Heart right ventricle (tissue), 16 donors: ENCODE measurements around the gene SHISA5. TPM values are rescaled to one million over a fixed set of nuclear protein-coding genes. Genes with fewer than 3 reads are reported as not detected.
A peak's percentile ranks its signal among the peaks of the same experiment; 100 is the strongest.

Experiments used
- ATAC-seq, 8 donors: fragments of 200-7000 bp; cut with Tn5 transposase; one replicate each; pipeline ENCODE4 v1.9.1; 2020; ENCODE audit warnings: mild to moderate bottlenecking in 8 of 8, moderate library complexity in 8 of 8, moderate number of reproducible peaks in 1 of 8
- DNase-seq, 2 donors: peaks; one replicate each; pipeline ENCODE4 v3.0.0-alpha.2; 2020
- H3K27ac ChIP-seq, 10 donors: fragments of 200-600 bp; sonication (generic) in 2 of 10; one replicate each; pipeline versions ENCODE4 v1.5.0 to v1.8.0; 2020 to 2022; ENCODE audit warnings: mild to moderate bottlenecking in 3 of 10
- H3K27me3 ChIP-seq, 7 donors: fragments of 200-600 bp; one replicate each; pipeline ENCODE4 v1.8.0; 2021 to 2022; ENCODE audit warnings: mild to moderate bottlenecking in 2 of 7
- H3K36me3 ChIP-seq, 9 donors: fragments of 200-600 bp; sonication (generic) in 1 of 9; one replicate each; pipeline versions ENCODE4 v1.5.0 to v1.8.0; 2020 to 2022; ENCODE audit warnings: mild to moderate bottlenecking in 2 of 9
- H3K4me1 ChIP-seq, 9 donors: fragments of 200-600 bp; sonication (generic) in 1 of 9; one replicate each; pipeline versions ENCODE4 v1.5.0 to v1.8.0; 2020 to 2022; ENCODE audit warnings: mild to moderate bottlenecking in 4 of 9
- H3K4me3 ChIP-seq, 10 donors: fragments of 200-600 bp; sonication (generic) in 2 of 10; one replicate each; pipeline versions ENCODE4 v1.5.0 to v1.8.0; 2020 to 2022; ENCODE audit warnings: mild to moderate bottlenecking in 7 of 10, moderate library complexity in 2 of 10
- H3K9me3 ChIP-seq, 11 donors: fragments of 200-600 bp in 10 of 11; sonication (generic) in 2 of 11; one replicate each; pipeline versions ENCODE4 v1.5.0 to v1.8.0; 2013 to 2022; ENCODE audit warnings: mild to moderate bottlenecking in 2 of 11, control low read depth in 1 of 11, moderate library complexity in 1 of 11
- CTCF ChIP-seq, 9 donors: fragments of 200-600 bp; sonication (generic) in 2 of 9; IDR thresholded peaks; one replicate each; pipeline versions ENCODE4 v1.5.0 to v1.8.0; 2021 to 2022; ENCODE audit warnings: antibody characterized with exemption in 9 of 9, mild to moderate bottlenecking in 5 of 9, moderate library complexity in 1 of 9
- WGBS, 2 donors: extraction: QIAGEN DNeasy Blood & Tissue Kit; methylation state at CpG; one replicate each; pipeline ENCODE4 v1.1.7; 2013; ENCODE audit warnings: inconsistent platforms in 1 of 2; 5-methylcytosine and 5-hydroxymethylcytosine counted together
- intact Hi-C, 10 donors: fragments of 100-400 bp; cut with DNase I; formaldehyde crosslinking; loops; one replicate each; pipeline versions ENCODE4 v1.11.1 to v1.14.2; 2022
- polyA plus RNA-seq, 2 donors: library from polyadenylated mRNA; stranded (reverse); fragments of 200-250 nt; gene quantifications; one replicate each; pipeline ENCODE4 v1.2.3, GENCODE V29; 2013
- total RNA-seq, 10 donors: library from RNA; stranded (reverse); fragmentation: NEBNext Ultra II Directional in 3 of 10; extraction: Animal tissue kit (Norgen Biotek cat#: 25700) in 3 of 10; gene quantifications; one replicate each; pipeline versions ENCODE4 v1.2.1 to v1.2.4, GENCODE V29; 2021 to 2023
- donor health status: Arrhythmogenic right ventricular cardiomyopathy.
- donor health status: ischemic (EF 13 %, LVEDD 7.1; RV severe dilation, severe dysfunction).
- donor health status: healthy with polysubstance abuse.
- donor health status: DM: no; HTN: yes; CAD: no.
- donor health status: DM: no; HTN: no; CAD: no.
- donor health status: ischemic (EF 25% LVEDD 6.9; RV normal size, moderate dysfunction).
- donor health status: ischemic (EF 25% LVEDD 5.7; RV mildly dilated, moderate dysfunction).
- donor health status: healthy.
- donor health status: DM: yes; HTN: yes; CAD: no.
- donor health status: Ischemic cardiomyopathy.
- donor health status: ischemic (EF 35%, LVEDD 5.7; RV mildly dilated, moderate dysfunction).
- donor health status: nonischemic (EF 11% LVEDD 7.7; RV severe dilation, severe dysfunction).
- donor health status: DM: yes; HTN: yes; CAD: no.
- donor health status: PGD.
- donor health status: ischemic (EF 29% LVEDD 5.4; RV normal size, mild dysfunction).
- donor health status: nonischemic (EF 23%, LVEDD 6.1; RV moderate dilation, normal function).

SHISA5 gene
- total and polyA plus RNA-seq, 12 donors = 34.6 to 95.3 (median 52.9) TPM

GRCh38 chr3:48472673-48472922 lies 31.4 kb downstream of the SHISA5 start:
- Histone ChIP-seq H3K9me3 (no peaks in the 10 kb centered on the region), H3K27me3 (no peaks in the 10 kb centered on the region), H3K4me3 (peak overlapping the region; percentile 58 to 81 (median 64)), H3K36me3 (peaks cover 0 to 56% (median 6%) of the 10 kb centered on the region in 9 donors), H3K4me1 (peaks cover 12 to 72% (median 60%) of the 10 kb centered on the region in 9 donors), H3K27ac (peak overlapping the region; percentile 89 to 99 (median 95))
- TF ChIP-seq CTCF (IDR thresholded peaks at IDR 0.05) = no peak
- DNase-seq = peak; percentile 24 to 27
- ATAC-seq = peak; percentile 26 to 61 (median 48)
- intact Hi-C loops = loop anchor here in 2 of 10 donors (2.0 kb wide), 2 partner anchors 30 to 32 kb away; partner anchors contain the start of gene SHISA5 (in 1 of the 2)
- 5 to 10% methylated on average over 5 of the region's 5 CpGs for WGBS, 2 donors

- Histone ChIP-seq H3K4me3 (peak overlapping the region in 2 of 10 donors; percentile 3 to 4), H3K27ac (peak overlapping the region in 6 of 10 donors; percentile 89 to 99 (median 94)), H3K36me3 (peaks cover 0 to 49% (median 6%) of the 10 kb centered on the region in 9 donors), H3K27me3 (no peaks in the 10 kb centered on the region), H3K4me1 (peaks cover 24 to 87% (median 75%) of the 10 kb centered on the region in 9 donors), H3K9me3 (no peaks in the 10 kb centered on the region)
- intact Hi-C loops = no loop called here
- no peak for ATAC-seq
- no peak for DNase-seq
- no peak for TF ChIP-seq CTCF (IDR thresholded peaks at IDR 0.05)
- WGBS, 2 donors = 57 to 67% methylated on average over 1 of the region's 1 CpG
Measured at GRCh38 chr3:48470286-48470685, 33.7 kb downstream of the SHISA5 start.

DNA sequence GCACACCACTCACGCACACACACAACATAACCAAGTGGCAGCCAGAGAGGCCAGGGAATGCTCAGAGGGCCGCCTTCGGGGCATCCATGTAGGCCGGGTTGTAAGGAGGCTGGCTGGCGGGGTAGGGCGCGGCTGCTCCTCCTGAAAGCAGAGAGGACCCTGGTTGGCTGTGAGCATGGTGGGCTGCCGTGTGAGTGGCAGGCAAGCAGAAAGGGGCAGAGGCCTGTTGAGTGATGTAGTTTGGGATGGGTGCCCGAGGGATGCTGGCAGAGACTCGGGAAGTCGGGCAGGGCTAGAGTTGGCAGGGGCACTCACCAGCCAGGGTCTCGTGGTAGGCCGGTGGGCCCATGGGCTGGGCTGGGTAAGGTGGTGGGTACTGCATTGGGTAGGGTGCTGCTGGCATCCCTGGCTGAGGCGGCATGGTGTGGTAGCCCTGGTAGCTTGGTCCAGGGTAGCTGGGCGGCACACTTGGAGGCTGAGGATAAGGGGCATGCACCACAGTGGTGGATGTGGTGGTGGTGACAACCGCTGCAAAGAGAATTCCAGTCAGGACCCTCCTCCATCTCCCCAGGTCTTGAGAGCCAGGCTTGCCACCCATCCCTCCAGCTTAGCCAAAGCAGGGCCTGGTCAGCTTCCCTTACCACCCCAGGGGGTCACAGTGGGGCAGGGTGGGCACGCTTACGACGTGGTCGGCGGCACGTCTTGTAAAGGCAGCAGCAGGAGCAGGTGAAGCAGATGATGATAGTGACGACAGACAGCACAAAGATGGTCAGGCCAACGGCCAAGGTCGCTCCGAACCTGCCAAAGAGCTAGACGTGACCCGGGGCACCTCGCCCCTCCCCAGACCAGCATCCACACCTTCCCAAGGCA lies 34.7 kb downstream of the SHISA5 start:
- intact Hi-C loops = loop anchor here in 6 of 10 donors (5.0 to 10.0 kb wide), 5 partner anchors 33 to 216 kb away; partner anchors contain the start of genes SHISA5 (in 2 of the 6), COL7A1 (in 1 of the 6), NCKIPSD (in 1 of the 6) and SLC26A6 (in 1 of the 6)
- DNase-seq = no peak
- Histone ChIP-seq H3K27me3 (no peaks in the 10 kb centered on the region), H3K27ac (peak overlapping the region in 6 of 10 donors; percentile 21 to 99 (median 98)), H3K9me3 (no peaks in the 10 kb centered on the region), H3K4me3 (peak overlapping the region in 3 of 10 donors; percentile 3 to 7 (median 4)), H3K4me1 (peaks cover 26 to 94% (median 83%) of the 10 kb centered on the region in 9 donors), H3K36me3 (peaks cover 0 to 53% (median 6%) of the 10 kb centered on the region in 9 donors)
- 81 to 83% methylated on average over 29 of the region's 29 CpGs for WGBS, 2 donors
- no peak for ATAC-seq
- TF ChIP-seq CTCF (IDR thresholded peaks at IDR 0.05) = no peak

GRCh38 chr3:48468329-48468731 lies 35.6 kb downstream of the SHISA5 start:
- Histone ChIP-seq H3K4me3 (peak overlapping the region in 4 of 10 donors; percentile 1 to 71 (median 61)), H3K27ac (peak overlapping the region in 9 of 10 donors; percentile 96 to 99 (median 98)), H3K36me3 (peaks cover 0 to 63% (median 6%) of the 10 kb centered on the region in 9 donors), H3K9me3 (no peaks in the 10 kb centered on the region), H3K4me1 (peaks cover 26 to 85% (median 74%) of the 10 kb centered on the region in 9 donors), H3K27me3 (no peaks in the 10 kb centered on the region)
- no peak for TF ChIP-seq CTCF (IDR thresholded peaks at IDR 0.05)
- intact Hi-C loops = loop anchor here in 6 of 10 donors (5.0 to 10.0 kb wide), 5 partner anchors 34 to 216 kb away; partner anchors contain the start of genes SHISA5 (in 2 of the 6), COL7A1 (in 1 of the 6), NCKIPSD (in 1 of the 6) and SLC26A6 (in 1 of the 6)
- 60 to 64% methylated on average over 8 of the region's 8 CpGs for WGBS, 2 donors
- no peak for ATAC-seq
- no peak for DNase-seq
